ENCODE data around the gene MYL10. TPM values are rescaled to one million over a fixed set of nuclear protein-coding genes. Genes with fewer than 3 reads are reported as not detected.

The MYL10 gene
- total and polyA plus RNA-seq, 2 of the 13 experiments (the other 11 are each of a cell fraction or from before 2014, with no cell fraction given), result not detected

GRCh38 chr7:101598422-101598985 is 30.6 kb downstream of the MYL10 start (continued):
- TF ChIP-seq, protein P1, sequence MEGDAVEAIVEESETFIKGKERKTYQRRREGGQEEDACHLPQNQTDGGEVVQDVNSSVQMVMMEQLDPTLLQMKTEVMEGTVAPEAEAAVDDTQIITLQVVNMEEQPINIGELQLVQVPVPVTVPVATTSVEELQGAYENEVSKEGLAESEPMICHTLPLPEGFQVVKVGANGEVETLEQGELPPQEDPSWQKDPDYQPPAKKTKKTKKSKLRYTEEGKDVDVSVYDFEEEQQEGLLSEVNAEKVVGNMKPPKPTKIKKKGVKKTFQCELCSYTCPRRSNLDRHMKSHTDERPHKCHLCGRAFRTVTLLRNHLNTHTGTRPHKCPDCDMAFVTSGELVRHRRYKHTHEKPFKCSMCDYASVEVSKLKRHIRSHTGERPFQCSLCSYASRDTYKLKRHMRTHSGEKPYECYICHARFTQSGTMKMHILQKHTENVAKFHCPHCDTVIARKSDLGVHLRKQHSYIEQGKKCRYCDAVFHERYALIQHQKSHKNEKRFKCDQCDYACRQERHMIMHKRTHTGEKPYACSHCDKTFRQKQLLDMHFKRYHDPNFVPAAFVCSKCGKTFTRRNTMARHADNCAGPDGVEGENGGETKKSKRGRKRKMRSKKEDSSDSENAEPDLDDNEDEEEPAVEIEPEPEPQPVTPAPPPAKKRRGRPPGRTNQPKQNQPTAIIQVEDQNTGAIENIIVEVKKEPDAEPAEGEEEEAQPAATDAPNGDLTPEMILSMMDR (CRISPR knock-in tag; IDR thresholded peaks at IDR 0.05), result no peak
- TF ChIP-seq ZNF451 (CRISPR knock-in tag; IDR thresholded peaks at IDR 0.05), result 0 out of 2 replicates have a peak, but pooled peaks have one; percentile 39
- TF ChIP-seq, protein P2, sequence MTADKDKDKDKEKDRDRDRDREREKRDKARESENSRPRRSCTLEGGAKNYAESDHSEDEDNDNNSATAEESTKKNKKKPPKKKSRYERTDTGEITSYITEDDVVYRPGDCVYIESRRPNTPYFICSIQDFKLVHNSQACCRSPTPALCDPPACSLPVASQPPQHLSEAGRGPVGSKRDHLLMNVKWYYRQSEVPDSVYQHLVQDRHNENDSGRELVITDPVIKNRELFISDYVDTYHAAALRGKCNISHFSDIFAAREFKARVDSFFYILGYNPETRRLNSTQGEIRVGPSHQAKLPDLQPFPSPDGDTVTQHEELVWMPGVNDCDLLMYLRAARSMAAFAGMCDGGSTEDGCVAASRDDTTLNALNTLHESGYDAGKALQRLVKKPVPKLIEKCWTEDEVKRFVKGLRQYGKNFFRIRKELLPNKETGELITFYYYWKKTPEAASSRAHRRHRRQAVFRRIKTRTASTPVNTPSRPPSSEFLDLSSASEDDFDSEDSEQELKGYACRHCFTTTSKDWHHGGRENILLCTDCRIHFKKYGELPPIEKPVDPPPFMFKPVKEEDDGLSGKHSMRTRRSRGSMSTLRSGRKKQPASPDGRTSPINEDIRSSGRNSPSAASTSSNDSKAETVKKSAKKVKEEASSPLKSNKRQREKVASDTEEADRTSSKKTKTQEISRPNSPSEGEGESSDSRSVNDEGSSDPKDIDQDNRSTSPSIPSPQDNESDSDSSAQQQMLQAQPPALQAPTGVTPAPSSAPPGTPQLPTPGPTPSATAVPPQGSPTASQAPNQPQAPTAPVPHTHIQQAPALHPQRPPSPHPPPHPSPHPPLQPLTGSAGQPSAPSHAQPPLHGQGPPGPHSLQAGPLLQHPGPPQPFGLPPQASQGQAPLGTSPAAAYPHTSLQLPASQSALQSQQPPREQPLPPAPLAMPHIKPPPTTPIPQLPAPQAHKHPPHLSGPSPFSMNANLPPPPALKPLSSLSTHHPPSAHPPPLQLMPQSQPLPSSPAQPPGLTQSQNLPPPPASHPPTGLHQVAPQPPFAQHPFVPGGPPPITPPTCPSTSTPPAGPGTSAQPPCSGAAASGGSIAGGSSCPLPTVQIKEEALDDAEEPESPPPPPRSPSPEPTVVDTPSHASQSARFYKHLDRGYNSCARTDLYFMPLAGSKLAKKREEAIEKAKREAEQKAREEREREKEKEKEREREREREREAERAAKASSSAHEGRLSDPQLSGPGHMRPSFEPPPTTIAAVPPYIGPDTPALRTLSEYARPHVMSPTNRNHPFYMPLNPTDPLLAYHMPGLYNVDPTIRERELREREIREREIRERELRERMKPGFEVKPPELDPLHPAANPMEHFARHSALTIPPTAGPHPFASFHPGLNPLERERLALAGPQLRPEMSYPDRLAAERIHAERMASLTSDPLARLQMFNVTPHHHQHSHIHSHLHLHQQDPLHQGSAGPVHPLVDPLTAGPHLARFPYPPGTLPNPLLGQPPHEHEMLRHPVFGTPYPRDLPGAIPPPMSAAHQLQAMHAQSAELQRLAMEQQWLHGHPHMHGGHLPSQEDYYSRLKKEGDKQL (CRISPR knock-in tag; IDR thresholded peaks at IDR 0.05; ENCODE audit: low read depth), result no peak
- TF ChIP-seq MTF2 (CRISPR knock-in tag; IDR thresholded peaks at IDR 0.05; ENCODE audit: borderline replicate concordance), result no peak
- TF ChIP-seq SNAI1 (CRISPR knock-in tag; IDR thresholded peaks at IDR 0.05; ENCODE audit: borderline replicate concordance), result no peak
- TF ChIP-seq, protein P3, sequence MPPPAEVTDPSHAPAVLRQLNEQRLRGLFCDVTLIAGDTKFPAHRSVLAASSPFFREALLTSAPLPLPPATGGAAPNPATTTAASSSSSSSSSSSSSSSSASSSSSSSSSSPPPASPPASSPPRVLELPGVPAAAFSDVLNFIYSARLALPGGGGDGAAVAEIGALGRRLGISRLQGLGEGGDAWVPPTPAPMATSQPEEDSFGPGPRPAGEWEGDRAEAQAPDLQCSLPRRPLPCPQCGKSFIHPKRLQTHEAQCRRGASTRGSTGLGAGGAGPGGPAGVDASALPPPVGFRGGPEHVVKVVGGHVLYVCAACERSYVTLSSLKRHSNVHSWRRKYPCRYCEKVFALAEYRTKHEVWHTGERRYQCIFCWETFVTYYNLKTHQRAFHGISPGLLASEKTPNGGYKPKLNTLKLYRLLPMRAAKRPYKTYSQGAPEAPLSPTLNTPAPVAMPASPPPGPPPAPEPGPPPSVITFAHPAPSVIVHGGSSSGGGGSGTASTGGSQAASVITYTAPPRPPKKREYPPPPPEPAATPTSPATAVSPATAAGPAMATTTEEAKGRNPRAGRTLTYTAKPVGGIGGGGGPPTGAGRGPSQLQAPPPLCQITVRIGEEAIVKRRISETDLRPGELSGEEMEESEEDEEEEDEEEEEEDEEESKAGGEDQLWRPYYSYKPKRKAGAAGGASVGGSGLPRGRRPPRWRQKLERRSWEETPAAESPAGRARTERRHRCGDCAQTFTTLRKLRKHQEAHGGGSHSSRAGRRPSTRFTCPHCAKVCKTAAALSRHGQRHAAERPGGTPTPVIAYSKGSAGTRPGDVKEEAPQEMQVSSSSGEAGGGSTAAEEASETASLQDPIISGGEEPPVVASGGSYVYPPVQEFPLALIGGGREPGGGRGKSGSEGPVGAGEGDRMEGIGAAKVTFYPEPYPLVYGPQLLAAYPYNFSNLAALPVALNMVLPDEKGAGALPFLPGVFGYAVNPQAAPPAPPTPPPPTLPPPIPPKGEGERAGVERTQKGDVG (CRISPR knock-in tag; IDR thresholded peaks at IDR 0.05; ENCODE audit: borderline replicate concordance), result no peak
- peak; percentile 27; the same call in 1 of the 2 replicates for TF ChIP-seq ESRRA (CRISPR knock-in tag; IDR thresholded peaks at IDR 0.05; ENCODE audit: low read depth)
- no peak for TF ChIP-seq NCOA2 (CRISPR knock-in tag; IDR thresholded peaks at IDR 0.05)
- no peak for TF ChIP-seq ZNF546 (CRISPR knock-in tag; conservative IDR thresholded peaks at IDR 0.05)
- TF ChIP-seq, protein P4, sequence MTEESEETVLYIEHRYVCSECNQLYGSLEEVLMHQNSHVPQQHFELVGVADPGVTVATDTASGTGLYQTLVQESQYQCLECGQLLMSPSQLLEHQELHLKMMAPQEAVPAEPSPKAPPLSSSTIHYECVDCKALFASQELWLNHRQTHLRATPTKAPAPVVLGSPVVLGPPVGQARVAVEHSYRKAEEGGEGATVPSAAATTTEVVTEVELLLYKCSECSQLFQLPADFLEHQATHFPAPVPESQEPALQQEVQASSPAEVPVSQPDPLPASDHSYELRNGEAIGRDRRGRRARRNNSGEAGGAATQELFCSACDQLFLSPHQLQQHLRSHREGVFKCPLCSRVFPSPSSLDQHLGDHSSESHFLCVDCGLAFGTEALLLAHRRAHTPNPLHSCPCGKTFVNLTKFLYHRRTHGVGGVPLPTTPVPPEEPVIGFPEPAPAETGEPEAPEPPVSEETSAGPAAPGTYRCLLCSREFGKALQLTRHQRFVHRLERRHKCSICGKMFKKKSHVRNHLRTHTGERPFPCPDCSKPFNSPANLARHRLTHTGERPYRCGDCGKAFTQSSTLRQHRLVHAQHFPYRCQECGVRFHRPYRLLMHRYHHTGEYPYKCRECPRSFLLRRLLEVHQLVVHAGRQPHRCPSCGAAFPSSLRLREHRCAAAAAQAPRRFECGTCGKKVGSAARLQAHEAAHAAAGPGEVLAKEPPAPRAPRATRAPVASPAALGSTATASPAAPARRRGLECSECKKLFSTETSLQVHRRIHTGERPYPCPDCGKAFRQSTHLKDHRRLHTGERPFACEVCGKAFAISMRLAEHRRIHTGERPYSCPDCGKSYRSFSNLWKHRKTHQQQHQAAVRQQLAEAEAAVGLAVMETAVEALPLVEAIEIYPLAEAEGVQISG (CRISPR knock-in tag; IDR thresholded peaks at IDR 0.05), result 0 out of 2 replicates have a peak, but pooled peaks have one; percentile 10
- no peak for TF ChIP-seq ATF1 (CRISPR knock-in tag; IDR thresholded peaks at IDR 0.05)
- TF ChIP-seq NR2F1 (CRISPR knock-in tag; IDR thresholded peaks at IDR 0.05), result no peak
- no peak for TF ChIP-seq TRIM24 (CRISPR knock-in tag; IDR thresholded peaks at IDR 0.05)
- 0 out of 2 replicates have a peak, but pooled peaks have one; percentile 43 for TF ChIP-seq PHF21A (CRISPR knock-in tag; IDR thresholded peaks at IDR 0.05)
- no peak for TF ChIP-seq CHD2 (IDR thresholded peaks at IDR 0.05; ENCODE audit: low read depth, low read length)
- no peak for TF ChIP-seq ZSCAN30 (CRISPR knock-in tag; IDR thresholded peaks at IDR 0.05)

All from HepG2 (cell line).